IMR-90 (cell line): Measurements from ENCODE around the gene MRPL10. TPM values are rescaled to one million over a fixed set of nuclear protein-coding genes. Genes with fewer than 3 reads are reported as not detected.

Experiments
- polyA plus RNA-seq, 3 experiments: library from polyadenylated mRNA; depleted of rRNA; stranded (reverse); fragments of >200 nt; gene quantifications; 2 replicates each; pipeline ENCODE4 v1.2.3, GENCODE V29; 2012; ENCODE audit warnings: low replicate concordance in 1 of 3
- total RNA-seq: library from RNA; depleted of rRNA; stranded (reverse); fragments of >200 nt; gene quantifications from 2 replicates; pipeline ENCODE4 v1.2.3, GENCODE V29; 2012; rRNA removed

MRPL10 gene
- total and polyA plus RNA-seq, 2 of the 4 experiments (the other 2 are of a cell fraction): 32.3 to 61.8 TPM

Other genes starting within 250 kb of the MRPL10 start
- 659 and 1,082 TPM in 2 replicates for gene KPNB1, start 181.6 kb downstream of the MRPL10 start, total RNA-seq
- gene KPNB1, start 181.6 kb downstream of the MRPL10 start, polyA plus RNA-seq (2012; rRNA removed): 191 and 206 TPM in 2 replicates
- gene TBKBP1, start 137.4 kb downstream of the MRPL10 start, total RNA-seq: 3.4 and 3.6 TPM in 2 replicates
- gene TBKBP1, start 137.4 kb downstream of the MRPL10 start, polyA plus RNA-seq (2012; rRNA removed): 7.6 and 8.5 TPM in 2 replicates
- not detected in 2 replicates for gene TBX21, start 98.3 kb downstream of the MRPL10 start, total RNA-seq
- gene TBX21, start 98.3 kb downstream of the MRPL10 start, polyA plus RNA-seq (2012; rRNA removed): not detected in 2 replicates
- gene OSBPL7, start 9.7 kb downstream of the MRPL10 start, total RNA-seq: 4.7 and 5.2 TPM in 2 replicates
- gene OSBPL7, start 9.7 kb downstream of the MRPL10 start, polyA plus RNA-seq (2012; rRNA removed): 14.5 and 16.3 TPM in 2 replicates
- gene LRRC46, start 129 bp upstream of the MRPL10 start, total RNA-seq: not detected in 2 replicates
- 0.77 and 0.80 TPM in 2 replicates for gene LRRC46, start 129 bp upstream of the MRPL10 start, polyA plus RNA-seq (2012; rRNA removed)
- 14.7 and 17.2 TPM in 2 replicates for gene SCRN2, start 9.7 kb upstream of the MRPL10 start, total RNA-seq
- gene SCRN2, start 9.7 kb upstream of the MRPL10 start, polyA plus RNA-seq (2012; rRNA removed): 27.6 and 31.0 TPM in 2 replicates
- under 0.01 TPM in 2 replicates for gene SP6, start 19.6 kb upstream of the MRPL10 start, total RNA-seq
- 0.31 and 0.32 TPM in 2 replicates for gene SP6, start 19.6 kb upstream of the MRPL10 start, polyA plus RNA-seq (2012; rRNA removed)
- 0.72 and 1.4 TPM in 2 replicates for gene SP2, start 64.7 kb upstream of the MRPL10 start, total RNA-seq
- gene SP2, start 64.7 kb upstream of the MRPL10 start, polyA plus RNA-seq (2012; rRNA removed): 13.8 and 14.0 TPM in 2 replicates
- 32.5 and 34.1 TPM in 2 replicates for gene PNPO, start 110.0 kb upstream of the MRPL10 start, total RNA-seq
- 13.6 and 13.9 TPM in 2 replicates for gene PNPO, start 110.0 kb upstream of the MRPL10 start, polyA plus RNA-seq (2012; rRNA removed)
- not detected in 2 replicates for gene PRR15L, start 126.3 kb upstream of the MRPL10 start, total RNA-seq
- not detected in 2 replicates for gene PRR15L, start 126.3 kb upstream of the MRPL10 start, polyA plus RNA-seq (2012; rRNA removed)
- 56.7 and 75.3 TPM in 2 replicates for gene CDK5RAP3, start 139.6 kb upstream of the MRPL10 start, total RNA-seq
- 138 and 153 TPM in 2 replicates for gene CDK5RAP3, start 139.6 kb upstream of the MRPL10 start, polyA plus RNA-seq (2012; rRNA removed)
- gene COPZ2, start 206.3 kb upstream of the MRPL10 start, total RNA-seq: 41.0 and 60.5 TPM in 2 replicates
- 86.1 and 89.4 TPM in 2 replicates for gene COPZ2, start 206.3 kb upstream of the MRPL10 start, polyA plus RNA-seq (2012; rRNA removed)
- 35.6 and 42.8 TPM in 2 replicates for gene NFE2L1, start 216.8 kb upstream of the MRPL10 start, total RNA-seq
- gene NFE2L1, start 216.8 kb upstream of the MRPL10 start, polyA plus RNA-seq (2012; rRNA removed): 122 and 125 TPM in 2 replicates